MM.1S (cell line): ENCODE data around the gene MORC3.

Experiments used
- CTCF ChIP-seq: fragments of 300-600 bp; sonication (generic); IDR thresholded peaks from 2 replicates; pipeline ENCODE4 v1.5.1; 2016; ENCODE audit warnings: antibody characterized with exemption, low read length, mixed read lengths
- EZH2phosphoT487 ChIP-seq: fragments of 300-600 bp; sonication (generic); IDR thresholded peaks from 2 replicates; pipeline ENCODE4 v1.6.1; 2018; ENCODE audit warnings: antibody characterized with exemption, low read length

GRCh38 chr21:36359185-36359584, 39.2 kb downstream of the MORC3 start:
- TF ChIP-seq CTCF (no peak), EZH2phosphoT487 (no peak)
